SK-N-SH (cell line): Measurements from ENCODE around the gene DPEP3. TPM values are rescaled to one million over a fixed set of nuclear protein-coding genes. Genes with fewer than 3 reads are reported as not detected.

Experiments
- CTCF ChIA-PET: fragments of 300-600, 350-600 bp; formaldehyde crosslinking; extraction: SDS; loops from one replicate; lab custom pipeline; 2021; lab: Yijun Ruan, JAX
- POLR2A ChIA-PET: fragments of 350-600 bp; sonication (Branson Sonifier 250); formaldehyde crosslinking; extraction: SDS; loops from one replicate; lab custom pipeline; 2020; ENCODE audit warnings: antibody characterized with exemption, inconsistent platforms; lab: Yijun Ruan, JAX
- DNase-seq: peaks from one replicate; pipeline ENCODE4 v3.0.0; 2012
- H2AFZ ChIP-seq: fragments of 200-600 bp; sonication (generic); 2 replicates; pipeline ENCODE4 v1.8.1; 2016; ENCODE audit warnings: antibody characterized with exemption, mild to moderate bottlenecking, low read depth
- H3F3A ChIP-seq: fragments of 200-600 bp; sonication (generic); replicated peaks from 2 replicates; pipeline ENCODE3; 2016; ENCODE audit warnings: antibody characterized with exemption, mild to moderate bottlenecking; ENCODE audit not compliant: insufficient read depth
- H3K27ac ChIP-seq, 2 experiments: fragments of 200-500 bp in 1 of 2; fragments of 200-600 bp in 1 of 2; sonication (Bioruptor generic) in 1 of 2; sonication (generic), shearing (Covaris generic) in 1 of 2; 2 replicates each; pipeline versions ENCODE4 v1.5.1 to v1.6.1; 2014 to 2016; ENCODE audit warnings: low read depth in 2 of 2, inconsistent platforms in 1 of 2, low read length in 1 of 2, mild to moderate bottlenecking in 1 of 2, mixed read lengths in 1 of 2
- H3K27me3 ChIP-seq: fragments of 200-600 bp; sonication (generic), shearing (Covaris generic); 2 replicates; pipeline ENCODE4 v1.6.1; 2016; ENCODE audit warnings: mixed run types; ENCODE audit not compliant: insufficient read depth
- H3K36me3 ChIP-seq, 2 experiments: fragments of 200-500 bp in 1 of 2; fragments of 200-600 bp in 1 of 2; sonication (Bioruptor generic) in 1 of 2; sonication (generic) in 1 of 2; replicated peaks in 1 of 2; 2 replicates each; pipeline versions ENCODE3 to v1.5.1; 2014 to 2016; ENCODE audit warnings: low read length in 1 of 2, mild to moderate bottlenecking in 1 of 2; ENCODE audit not compliant: insufficient read depth in 2 of 2, control insufficient read depth in 1 of 2
- H3K4me1 ChIP-seq, 2 experiments: fragments of 200-500 bp in 1 of 2; fragments of 200-600 bp in 1 of 2; sonication (Bioruptor generic) in 1 of 2; sonication (generic), shearing (Covaris generic) in 1 of 2; 2 replicates each; pipeline versions ENCODE4 v1.5.1 to v1.6.1; 2014 to 2016; ENCODE audit warnings: low read depth in 1 of 2, low read length in 1 of 2, mixed run types in 1 of 2; ENCODE audit not compliant: insufficient read depth in 2 of 2, control insufficient read depth in 1 of 2
- H3K4me2 ChIP-seq: fragments of 200-600 bp; sonication (generic), shearing (Covaris generic); 2 replicates; pipeline ENCODE4 v1.6.1; 2017; ENCODE audit warnings: mixed run types
- H3K4me3 ChIP-seq, 2 experiments: fragments of 200-500 bp in 1 of 2; fragments of 200-600 bp in 1 of 2; sonication (Bioruptor generic) in 1 of 2; sonication (generic), shearing (Covaris generic) in 1 of 2; 2 replicates each; pipeline versions ENCODE4 v1.5.1 to v1.8.1; 2014 to 2016; ENCODE audit warnings: low read depth in 2 of 2, inconsistent platforms in 1 of 2, low read length in 1 of 2, mild to moderate bottlenecking in 1 of 2, mixed read lengths in 1 of 2, moderate library complexity in 1 of 2
- H3K79me2 ChIP-seq: fragments of 200-600 bp; sonication (generic); 2 replicates; pipeline ENCODE4 v1.8.1; 2017; ENCODE audit warnings: mild to moderate bottlenecking; ENCODE audit not compliant: insufficient read depth
- H3K9ac ChIP-seq: fragments of 200-600 bp; sonication (generic); 2 replicates; pipeline ENCODE4 v1.6.1; 2017; ENCODE audit warnings: mixed run types
- H3K9me2 ChIP-seq: fragments of 200-600 bp; sonication (generic); 2 replicates; pipeline ENCODE4 v1.6.1; 2017; ENCODE audit warnings: mixed run types
- H3K9me3 ChIP-seq: fragments of 200-600 bp; sonication (generic); 2 replicates; pipeline ENCODE4 v1.6.1; 2017; ENCODE audit warnings: mixed run types, mild to moderate bottlenecking, moderate library complexity
- H4K20me1 ChIP-seq: fragments of 200-600 bp; sonication (generic); 2 replicates; pipeline ENCODE4 v1.6.1; 2017; ENCODE audit warnings: mild to moderate bottlenecking, mixed run types; ENCODE audit not compliant: insufficient read depth
- ELF1 ChIP-seq: IDR thresholded peaks from 2 replicates; pipeline ENCODE4 v1.4.0; 2012
- JUND ChIP-seq: IDR thresholded peaks from 2 replicates; pipeline ENCODE4 v1.4.0; 2012
- MEF2A ChIP-seq: IDR thresholded peaks from 2 replicates; pipeline ENCODE4 v1.4.0; 2012; ENCODE audit warnings: low read depth, borderline replicate concordance
- MXI1 ChIP-seq: IDR thresholded peaks from 2 replicates; pipeline ENCODE4 v1.6.1; 2012; ENCODE audit warnings: mild to moderate bottlenecking, low read depth, low read length, improper control_type of control experiment
- RCOR1 ChIP-seq: fragments of 150-350 bp; IDR thresholded peaks from 2 replicates; pipeline ENCODE4 v1.6.1; 2017; ENCODE audit warnings: antibody characterized with exemption, low read length
- RFX5 ChIP-seq: IDR thresholded peaks from 2 replicates; pipeline ENCODE4 v1.6.1; 2012; ENCODE audit warnings: mild to moderate bottlenecking, improper control_type of control experiment, low read length
- TEAD4 ChIP-seq: IDR thresholded peaks from 2 replicates; pipeline ENCODE4 v1.4.0; 2012; ENCODE audit warnings: mild to moderate bottlenecking, borderline replicate concordance; ENCODE audit not compliant: insufficient read depth
- WGBS: methylation state at CpG from one replicate; pipeline ENCODE4 v1.1.6; 2017; ENCODE audit warnings: low lambda C conversion rate; 5-methylcytosine and 5-hydroxymethylcytosine counted together
- polyA plus RNA-seq, 3 experiments: library from polyadenylated mRNA; depleted of rRNA; stranded (reverse); fragments of >200 nt; gene quantifications; 2 replicates each; pipeline ENCODE4 v1.2.3, GENCODE V29; 2012
- TF ChIP-seq, protein P1 (sequence below): fragments of 200-600 bp; sonication (generic); IDR thresholded peaks from 2 replicates; pipeline ENCODE4 v1.6.1; 2017; ENCODE audit warnings: antibody characterized with exemption, mild to moderate bottlenecking, moderate library complexity
- TF ChIP-seq, protein P2 (sequence below): IDR thresholded peaks from 2 replicates; pipeline ENCODE4 v1.6.1; 2012; ENCODE audit warnings: mild to moderate bottlenecking, low read depth, low read length, moderate library complexity
- TF ChIP-seq, protein P3 (sequence below): IDR thresholded peaks from 2 replicates; pipeline ENCODE4 v1.4.0; 2012; ENCODE audit warnings: low read depth

Gene DPEP3
- polyA plus RNA-seq, 1 of the 3 experiments (the other 2 are of a cell fraction), result not detected

DNA sequence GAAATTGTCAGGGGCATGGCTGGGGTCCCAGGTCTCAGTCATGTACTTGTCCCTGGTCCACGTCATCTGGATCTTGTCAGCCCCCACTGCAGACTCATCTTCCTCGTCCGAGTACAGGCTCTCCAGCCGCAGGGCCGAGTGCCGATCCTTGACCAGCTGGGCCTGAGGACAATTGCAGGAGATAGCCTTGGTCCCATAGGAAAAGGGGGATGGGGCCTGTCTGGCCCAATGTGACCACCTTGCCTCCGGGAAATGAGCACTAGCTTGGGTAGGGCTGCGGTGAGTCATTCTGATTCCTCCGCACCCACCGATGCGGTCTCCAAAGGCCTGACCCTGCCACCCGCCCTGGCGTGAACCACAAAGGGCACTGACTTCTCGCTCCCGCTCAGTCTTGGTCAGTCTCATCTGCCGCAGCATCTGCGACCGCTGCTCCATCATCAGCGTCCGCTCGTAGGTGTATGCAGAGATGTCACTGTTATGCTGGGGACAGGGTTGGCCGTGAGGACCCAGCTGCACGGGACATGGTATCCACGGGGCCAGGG, 34.8 kb downstream of the DPEP3 start:
- H3K27me3 ChIP-seq, result no peaks in the 10 kb centered on the region
- DNase-seq, result no peak
- H3K9me2 ChIP-seq, result no peaks in the 10 kb centered on the region
- H2AFZ ChIP-seq, result no peak overlapping the region
- ChIA-PET CTCF (interaction anchor here (1.1 to 28.1 kb wide), 3 partner anchors 17 to 129 kb away, joined by 4 to 564 read pairs (median 8); partner anchors contain the start of genes EDC4, NRN1L and PSKH1), POLR2A (no interaction called here)
- peaks cover 12 to 65% of the 10 kb centered on the region in 2 experiments for H3K36me3 ChIP-seq
- H3K9me3 ChIP-seq, result no peaks in the 10 kb centered on the region
- peaks cover 18% of the 10 kb centered on the region for H3F3A ChIP-seq
- H3K27ac ChIP-seq, result no peak overlapping the region
- no peak overlapping the region for H3K4me3 ChIP-seq
- peaks cover 13% of the 10 kb centered on the region; the same call in 1 of the 2 replicates for H4K20me1 ChIP-seq
- H3K79me2 ChIP-seq, result peaks cover 5% of the 10 kb centered on the region; the same call in 1 of the 2 replicates
- no peak overlapping the region for H3K9ac ChIP-seq
- WGBS, result 91% methylated on average over 20 of the region's 24 CpGs
- no peak overlapping the region for H3K4me2 ChIP-seq
- H3K4me1 ChIP-seq, result peaks cover 0 to 18% of the 10 kb centered on the region in 2 experiments; a peak in 1 of 4 replicates
- no peak for TF ChIP-seq MXI1
- no peak for TF ChIP-seq TEAD4
- TF ChIP-seq, protein P1, sequence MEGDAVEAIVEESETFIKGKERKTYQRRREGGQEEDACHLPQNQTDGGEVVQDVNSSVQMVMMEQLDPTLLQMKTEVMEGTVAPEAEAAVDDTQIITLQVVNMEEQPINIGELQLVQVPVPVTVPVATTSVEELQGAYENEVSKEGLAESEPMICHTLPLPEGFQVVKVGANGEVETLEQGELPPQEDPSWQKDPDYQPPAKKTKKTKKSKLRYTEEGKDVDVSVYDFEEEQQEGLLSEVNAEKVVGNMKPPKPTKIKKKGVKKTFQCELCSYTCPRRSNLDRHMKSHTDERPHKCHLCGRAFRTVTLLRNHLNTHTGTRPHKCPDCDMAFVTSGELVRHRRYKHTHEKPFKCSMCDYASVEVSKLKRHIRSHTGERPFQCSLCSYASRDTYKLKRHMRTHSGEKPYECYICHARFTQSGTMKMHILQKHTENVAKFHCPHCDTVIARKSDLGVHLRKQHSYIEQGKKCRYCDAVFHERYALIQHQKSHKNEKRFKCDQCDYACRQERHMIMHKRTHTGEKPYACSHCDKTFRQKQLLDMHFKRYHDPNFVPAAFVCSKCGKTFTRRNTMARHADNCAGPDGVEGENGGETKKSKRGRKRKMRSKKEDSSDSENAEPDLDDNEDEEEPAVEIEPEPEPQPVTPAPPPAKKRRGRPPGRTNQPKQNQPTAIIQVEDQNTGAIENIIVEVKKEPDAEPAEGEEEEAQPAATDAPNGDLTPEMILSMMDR, result no peak
- no peak for TF ChIP-seq RCOR1
- TF ChIP-seq ELF1, result no peak
- TF ChIP-seq, protein P2, sequence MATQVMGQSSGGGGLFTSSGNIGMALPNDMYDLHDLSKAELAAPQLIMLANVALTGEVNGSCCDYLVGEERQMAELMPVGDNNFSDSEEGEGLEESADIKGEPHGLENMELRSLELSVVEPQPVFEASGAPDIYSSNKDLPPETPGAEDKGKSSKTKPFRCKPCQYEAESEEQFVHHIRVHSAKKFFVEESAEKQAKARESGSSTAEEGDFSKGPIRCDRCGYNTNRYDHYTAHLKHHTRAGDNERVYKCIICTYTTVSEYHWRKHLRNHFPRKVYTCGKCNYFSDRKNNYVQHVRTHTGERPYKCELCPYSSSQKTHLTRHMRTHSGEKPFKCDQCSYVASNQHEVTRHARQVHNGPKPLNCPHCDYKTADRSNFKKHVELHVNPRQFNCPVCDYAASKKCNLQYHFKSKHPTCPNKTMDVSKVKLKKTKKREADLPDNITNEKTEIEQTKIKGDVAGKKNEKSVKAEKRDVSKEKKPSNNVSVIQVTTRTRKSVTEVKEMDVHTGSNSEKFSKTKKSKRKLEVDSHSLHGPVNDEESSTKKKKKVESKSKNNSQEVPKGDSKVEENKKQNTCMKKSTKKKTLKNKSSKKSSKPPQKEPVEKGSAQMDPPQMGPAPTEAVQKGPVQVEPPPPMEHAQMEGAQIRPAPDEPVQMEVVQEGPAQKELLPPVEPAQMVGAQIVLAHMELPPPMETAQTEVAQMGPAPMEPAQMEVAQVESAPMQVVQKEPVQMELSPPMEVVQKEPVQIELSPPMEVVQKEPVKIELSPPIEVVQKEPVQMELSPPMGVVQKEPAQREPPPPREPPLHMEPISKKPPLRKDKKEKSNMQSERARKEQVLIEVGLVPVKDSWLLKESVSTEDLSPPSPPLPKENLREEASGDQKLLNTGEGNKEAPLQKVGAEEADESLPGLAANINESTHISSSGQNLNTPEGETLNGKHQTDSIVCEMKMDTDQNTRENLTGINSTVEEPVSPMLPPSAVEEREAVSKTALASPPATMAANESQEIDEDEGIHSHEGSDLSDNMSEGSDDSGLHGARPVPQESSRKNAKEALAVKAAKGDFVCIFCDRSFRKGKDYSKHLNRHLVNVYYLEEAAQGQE, result no peak
- no peak for TF ChIP-seq RFX5
- no peak for TF ChIP-seq JUND
- no peak for TF ChIP-seq MEF2A
- TF ChIP-seq, protein P3, sequence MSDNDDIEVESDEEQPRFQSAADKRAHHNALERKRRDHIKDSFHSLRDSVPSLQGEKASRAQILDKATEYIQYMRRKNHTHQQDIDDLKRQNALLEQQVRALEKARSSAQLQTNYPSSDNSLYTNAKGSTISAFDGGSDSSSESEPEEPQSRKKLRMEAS, result no peak
